Activated T-helper 17 cell treated with anti-CD3 and anti-CD28 coated beads, Interleukin-2, amount 50 U/mL, for 72 hours (primary cell): ENCODE measurements around the gene LRP2. TPM values are rescaled to one million over a fixed set of nuclear protein-coding genes. Genes with fewer than 3 reads are reported as not detected.
A peak's percentile ranks its signal among the peaks of the same experiment; 100 is the strongest.
"Not testable (repeated sequence)": the region's sequence is repeated elsewhere in the genome, so short reads cannot be mapped to it uniquely, and the experiment has no call there.

Source experiments
- ATAC-seq: fragments of 150-1000 bp; cut with Tn5 transposase; replicated peaks from 2 replicates; pipeline ENCODE4 v1.10.0; 2021; ENCODE audit warnings: mild to moderate bottlenecking, moderate library complexity
- H3K27ac Mint-ChIP-seq: one replicate; pipeline ENCODE4 v1.8.0; 2022; ENCODE audit warnings: mixed read lengths
- H3K27me3 Mint-ChIP-seq: one replicate; pipeline ENCODE4 v1.8.0; 2022; ENCODE audit warnings: mixed read lengths
- H3K36me3 Mint-ChIP-seq: one replicate; pipeline ENCODE4 v1.8.0; 2022; ENCODE audit warnings: low read depth, mild to moderate bottlenecking, mixed read lengths
- H3K4me1 Mint-ChIP-seq: one replicate; pipeline ENCODE4 v1.8.0; 2022; ENCODE audit warnings: mixed read lengths
- H3K4me3 Mint-ChIP-seq: one replicate; pipeline ENCODE4 v1.8.0; 2022; ENCODE audit warnings: mild to moderate bottlenecking, mixed read lengths
- H3K9me3 Mint-ChIP-seq: one replicate; pipeline ENCODE4 v1.8.0; 2022; ENCODE audit warnings: mixed read lengths
- total RNA-seq, 2 donors: library from RNA; stranded (reverse); gene quantifications; one replicate each; pipeline ENCODE4 v1.2.3, GENCODE V29; 2022

Gene LRP2
- total RNA-seq, 2 donors from 2014 or later, result 0.22 to 4.4 TPM

GRCh38 chr2:169136885-169137534 lies 225.3 kb downstream of the LRP2 start:
- no peaks in the 10 kb centered on the region for H3K9me3 Mint-ChIP-seq
- no peaks in the 10 kb centered on the region for H3K27me3 Mint-ChIP-seq
- no peak overlapping the region for H3K4me3 Mint-ChIP-seq
- H3K27ac Mint-ChIP-seq, result no peak overlapping the region
- H3K36me3 Mint-ChIP-seq, result no peaks in the 10 kb centered on the region
- ATAC-seq, result no peak
- H3K4me1 Mint-ChIP-seq, result no peaks in the 10 kb centered on the region

GRCh38 chr2:169136428-169136827 lies 225.9 kb downstream of the LRP2 start:
- not testable (repeated sequence) for H3K4me1 Mint-ChIP-seq, H3K27me3 Mint-ChIP-seq, H3K4me3 Mint-ChIP-seq, H3K27ac Mint-ChIP-seq, ATAC-seq, H3K9me3 Mint-ChIP-seq, H3K36me3 Mint-ChIP-seq

- not testable (repeated sequence) for H3K27me3 Mint-ChIP-seq, H3K36me3 Mint-ChIP-seq, H3K27ac Mint-ChIP-seq, H3K9me3 Mint-ChIP-seq, H3K4me3 Mint-ChIP-seq, ATAC-seq, H3K4me1 Mint-ChIP-seq
These were observed 228.1 kb downstream of the LRP2 start for GRCh38 chr2:169134272-169134671.

GRCh38 chr2:169131587-169132512 lies 230.5 kb downstream of the LRP2 start:
- peak; percentile 91 for ATAC-seq
- Mint-ChIP-seq H3K36me3 (no peaks in the 10 kb centered on the region), H3K4me3 (no peak overlapping the region), H3K27me3 (no peaks in the 10 kb centered on the region), H3K4me1 (no peaks in the 10 kb centered on the region), H3K27ac (no peak overlapping the region), H3K9me3 (no peaks in the 10 kb centered on the region)

- no peaks in the 10 kb centered on the region for H3K4me1 Mint-ChIP-seq
- H3K27me3 Mint-ChIP-seq, result no peaks in the 10 kb centered on the region
- H3K4me3 Mint-ChIP-seq, result no peak overlapping the region
- H3K9me3 Mint-ChIP-seq, result no peaks in the 10 kb centered on the region
- no peaks in the 10 kb centered on the region for H3K36me3 Mint-ChIP-seq
- no peak overlapping the region for H3K27ac Mint-ChIP-seq
- ATAC-seq, result no peak
These were observed 232.6 kb downstream of the LRP2 start for GRCh38 chr2:169129703-169130243.

GRCh38 chr2:169119851-169120250 lies 242.5 kb downstream of the LRP2 start:
- Mint-ChIP-seq H3K9me3 (no peaks in the 10 kb centered on the region), H3K36me3 (no peaks in the 10 kb centered on the region), H3K4me1 (no peaks in the 10 kb centered on the region), H3K27ac (no peak overlapping the region), H3K27me3 (peaks cover 22% of the 10 kb centered on the region), H3K4me3 (no peak overlapping the region)
- no peak for ATAC-seq

GRCh38 chr2:169119123-169119760 lies 243.1 kb downstream of the LRP2 start:
- Mint-ChIP-seq H3K4me3 (no peak overlapping the region), H3K4me1 (no peaks in the 10 kb centered on the region), H3K27me3 (peaks cover 22% of the 10 kb centered on the region), H3K9me3 (no peaks in the 10 kb centered on the region), H3K36me3 (no peaks in the 10 kb centered on the region), H3K27ac (no peak overlapping the region)
- ATAC-seq, result no peak

GRCh38 chr2:169118060-169118459 lies 244.3 kb downstream of the LRP2 start:
- no peaks in the 10 kb centered on the region for H3K9me3 Mint-ChIP-seq
- peaks cover 20% of the 10 kb centered on the region for H3K27me3 Mint-ChIP-seq
- no peaks in the 10 kb centered on the region for H3K4me1 Mint-ChIP-seq
- no peak overlapping the region for H3K4me3 Mint-ChIP-seq
- no peak for ATAC-seq
- no peaks in the 10 kb centered on the region for H3K36me3 Mint-ChIP-seq
- H3K27ac Mint-ChIP-seq, result no peak overlapping the region

GRCh38 chr2:169116993-169117392 lies 245.3 kb downstream of the LRP2 start:
- Mint-ChIP-seq H3K4me1 (no peaks in the 10 kb centered on the region), H3K36me3 (no peaks in the 10 kb centered on the region), H3K27me3 (peaks cover 15% of the 10 kb centered on the region), H3K9me3 (no peaks in the 10 kb centered on the region), H3K4me3 (no peak overlapping the region), H3K27ac (no peak overlapping the region)
- ATAC-seq, result no peak

GRCh38 chr2:169116327-169116726 lies 246.0 kb downstream of the LRP2 start:
- Mint-ChIP-seq H3K27me3 (peaks cover 15% of the 10 kb centered on the region), H3K27ac (no peak overlapping the region), H3K9me3 (no peaks in the 10 kb centered on the region), H3K4me3 (no peak overlapping the region), H3K4me1 (no peaks in the 10 kb centered on the region), H3K36me3 (no peaks in the 10 kb centered on the region)
- ATAC-seq, result no peak

GRCh38 chr2:169114056-169114455 lies 248.3 kb downstream of the LRP2 start:
- Mint-ChIP-seq H3K27me3 (peaks cover 7% of the 10 kb centered on the region), H3K4me1 (no peaks in the 10 kb centered on the region), H3K36me3 (no peaks in the 10 kb centered on the region), H3K27ac (no peak overlapping the region), H3K4me3 (no peak overlapping the region), H3K9me3 (no peaks in the 10 kb centered on the region)
- no peak for ATAC-seq

- no peak for ATAC-seq
- H3K36me3 Mint-ChIP-seq, result no peaks in the 10 kb centered on the region
- peaks cover 7% of the 10 kb centered on the region for H3K27me3 Mint-ChIP-seq
- no peak overlapping the region for H3K4me3 Mint-ChIP-seq
- no peaks in the 10 kb centered on the region for H3K9me3 Mint-ChIP-seq
- peaks cover 8% of the 10 kb centered on the region for H3K4me1 Mint-ChIP-seq
- H3K27ac Mint-ChIP-seq, result no peak overlapping the region
These were observed 249.5 kb downstream of the LRP2 start for GRCh38 chr2:169112841-169113240.

GRCh38 chr2:169110916-169111315 lies 251.4 kb downstream of the LRP2 start:
- no peaks in the 10 kb centered on the region for H3K27me3 Mint-ChIP-seq
- H3K4me3 Mint-ChIP-seq, result no peak overlapping the region
- no peak for ATAC-seq
- H3K9me3 Mint-ChIP-seq, result no peaks in the 10 kb centered on the region
- H3K36me3 Mint-ChIP-seq, result no peaks in the 10 kb centered on the region
- peaks cover 21% of the 10 kb centered on the region for H3K4me1 Mint-ChIP-seq
- H3K27ac Mint-ChIP-seq, result no peak overlapping the region

GRCh38 chr2:169110419-169110818 lies 251.9 kb downstream of the LRP2 start:
- H3K9me3 Mint-ChIP-seq, result no peaks in the 10 kb centered on the region
- H3K27ac Mint-ChIP-seq, result no peak overlapping the region
- no peak overlapping the region for H3K4me3 Mint-ChIP-seq
- H3K27me3 Mint-ChIP-seq, result no peaks in the 10 kb centered on the region
- no peaks in the 10 kb centered on the region for H3K36me3 Mint-ChIP-seq
- H3K4me1 Mint-ChIP-seq, result peaks cover 26% of the 10 kb centered on the region
- ATAC-seq, result no peak
